Colon (tissue), 2 donors: ENCODE data around the gene ATF7.
"Not testable (repeated sequence)": the region's sequence is repeated elsewhere in the genome, so short reads cannot be mapped to it uniquely, and the experiment has no call there.

Experiments
- FAIRE-seq: peaks from 2 replicates; lab custom pipeline; 2012; peaks lifted over from hg19 to GRCh38; lab: Jason Lieb, UNC
- donor health status: control.
- donor health status: control.

Gene ATF7

GRCh38 chr12:53626702-53627169, 554 bp upstream of the ATF7 start:
- no peak for FAIRE-seq

DNA sequence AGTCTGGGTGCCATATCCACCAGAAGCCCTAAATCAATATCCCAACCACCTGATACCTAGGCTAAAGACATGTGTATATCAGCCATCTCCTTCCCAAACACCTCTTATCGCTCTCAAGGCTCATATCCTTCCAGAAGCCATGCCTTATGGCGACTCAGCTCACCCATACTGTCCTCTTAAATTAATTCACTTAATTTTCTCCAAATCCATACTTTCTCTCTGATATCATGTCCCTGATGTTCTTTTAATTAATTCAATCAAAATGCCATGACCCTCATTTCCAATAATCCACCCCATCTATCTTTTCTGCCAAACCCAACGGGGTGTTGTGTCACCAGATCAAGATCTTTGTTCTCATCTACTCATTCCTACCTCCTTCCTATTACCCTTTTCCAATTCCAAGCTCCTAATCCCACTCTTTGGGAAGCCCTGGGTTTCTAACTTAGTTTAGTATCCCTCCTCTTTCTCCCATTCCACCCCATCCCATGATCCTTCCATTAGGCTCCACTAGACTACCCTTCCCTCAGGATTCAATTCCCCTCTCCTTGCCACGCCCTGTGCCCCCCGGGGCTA, 723 bp downstream of the ATF7 start:
- FAIRE-seq, result no peak

GRCh38 chr12:53624956-53625355, 1.2 kb downstream of the ATF7 start:
- no peak for FAIRE-seq

- no peak for FAIRE-seq
Observed at GRCh38 chr12:53624458-53624857, 1.7 kb downstream of the ATF7 start.

- FAIRE-seq, result no peak
Observed at GRCh38 chr12:53623548-53624385, 2.4 kb downstream of the ATF7 start.

GRCh38 chr12:53622724-53623123, 3.5 kb downstream of the ATF7 start:
- no peak for FAIRE-seq

DNA sequence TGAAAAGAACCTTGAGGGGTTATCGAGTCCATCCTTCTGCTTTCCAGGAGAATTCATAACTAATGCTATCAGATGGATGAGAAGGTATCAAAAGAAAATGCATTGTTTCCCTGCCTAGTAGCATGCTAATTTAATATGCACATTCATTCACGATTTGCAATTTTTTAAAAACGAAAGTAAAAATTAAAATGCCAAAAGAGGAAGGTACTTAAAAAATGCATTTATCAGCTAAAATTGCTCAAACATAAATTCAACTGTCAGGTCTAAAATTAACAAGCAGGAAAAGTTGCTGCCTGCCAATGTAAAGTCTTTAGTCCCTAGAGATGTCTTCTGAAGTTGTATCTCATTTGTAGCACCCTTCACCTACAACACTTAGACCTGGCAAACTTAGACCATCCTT, 7.9 kb downstream of the ATF7 start:
- FAIRE-seq, result no peak

DNA sequence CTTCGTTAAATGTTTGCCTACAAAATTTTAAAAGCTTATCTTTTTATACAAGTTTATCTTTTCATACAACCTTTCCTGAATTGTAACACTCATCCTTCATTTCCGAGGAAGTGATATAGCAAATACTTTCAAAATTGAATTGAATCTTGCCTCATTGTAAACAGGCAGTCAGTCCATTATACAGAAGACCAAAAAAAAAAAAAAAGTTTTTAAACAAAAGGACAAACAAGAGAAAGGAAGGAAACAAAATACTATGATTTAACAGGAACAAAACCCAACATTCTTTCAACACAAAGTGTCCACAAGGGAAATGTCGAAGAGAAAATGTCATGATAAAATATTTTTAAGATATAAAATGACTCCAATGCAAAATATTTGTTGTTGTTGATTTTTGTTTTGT, 8.5 kb downstream of the ATF7 start:
- FAIRE-seq, result no peak

GRCh38 chr12:53616950-53617349, 9.2 kb downstream of the ATF7 start:
- FAIRE-seq, result no peak

GRCh38 chr12:53613821-53614220, 12.4 kb downstream of the ATF7 start:
- no peak for FAIRE-seq

- no peak for FAIRE-seq
Observed at GRCh38 chr12:53612978-53613377, 13.2 kb downstream of the ATF7 start.

DNA sequence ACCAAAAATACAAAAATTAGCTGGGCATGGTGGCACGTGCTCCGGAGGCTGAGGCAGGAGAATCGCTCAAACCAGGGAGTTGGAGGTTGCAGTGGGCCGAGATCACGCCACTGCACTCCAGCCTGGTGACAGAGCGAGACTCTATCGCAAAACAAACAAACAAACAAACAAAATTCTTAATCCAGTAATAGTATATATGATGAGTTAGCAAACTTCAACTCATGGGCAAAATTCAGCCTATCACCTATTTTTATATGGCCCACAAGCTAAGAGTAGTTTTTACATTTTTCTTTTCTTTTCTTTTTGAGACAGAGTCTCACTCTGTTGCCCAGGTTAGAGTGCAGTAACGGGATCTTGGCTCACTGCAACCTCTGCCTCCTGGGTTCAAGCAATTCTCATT, 14.9 kb downstream of the ATF7 start:
- FAIRE-seq, result no peak

GRCh38 chr12:53606688-53607087, 19.5 kb downstream of the ATF7 start:
- not testable (repeated sequence) for FAIRE-seq

GRCh38 chr12:53604581-53604980, 21.6 kb downstream of the ATF7 start:
- no peak for FAIRE-seq

GRCh38 chr12:53603804-53604203, 22.4 kb downstream of the ATF7 start:
- no peak for FAIRE-seq

- FAIRE-seq, result no peak
Observed at GRCh38 chr12:53603196-53603595, 23.0 kb downstream of the ATF7 start.

- no peak for FAIRE-seq
Observed at GRCh38 chr12:53602176-53602864, 23.9 kb downstream of the ATF7 start.

DNA sequence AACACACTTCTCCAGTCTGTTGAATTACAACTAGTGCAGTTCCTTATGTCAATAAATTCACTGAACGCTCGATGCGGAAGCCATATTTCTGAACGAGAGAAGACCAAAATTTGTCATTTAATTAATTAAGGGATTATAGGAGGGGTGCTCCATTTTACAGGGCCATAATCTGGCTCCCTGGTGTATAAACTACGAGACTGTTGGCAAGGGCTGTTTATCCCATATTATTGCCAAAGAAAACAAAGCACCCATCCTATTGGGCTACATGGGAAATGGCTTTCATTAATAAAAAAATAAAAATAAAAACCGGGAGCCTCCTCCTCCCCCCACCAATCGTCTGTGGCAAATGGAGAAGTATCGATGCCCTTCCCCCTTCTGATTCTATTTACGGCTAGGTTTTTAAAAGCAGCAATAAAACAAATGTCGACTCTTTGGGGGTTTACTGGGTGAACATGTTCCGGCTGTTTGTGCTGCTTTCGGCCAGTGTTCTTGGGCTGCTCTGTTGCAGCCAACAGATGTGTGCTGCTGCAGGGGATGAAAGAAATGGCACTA, 24.8 kb downstream of the ATF7 start:
- FAIRE-seq, result no peak

- FAIRE-seq, result no peak
Observed at GRCh38 chr12:53600490-53601295, 25.5 kb downstream of the ATF7 start.

- no peak for FAIRE-seq
Observed at GRCh38 chr12:53599579-53599978, 26.6 kb downstream of the ATF7 start.

DNA sequence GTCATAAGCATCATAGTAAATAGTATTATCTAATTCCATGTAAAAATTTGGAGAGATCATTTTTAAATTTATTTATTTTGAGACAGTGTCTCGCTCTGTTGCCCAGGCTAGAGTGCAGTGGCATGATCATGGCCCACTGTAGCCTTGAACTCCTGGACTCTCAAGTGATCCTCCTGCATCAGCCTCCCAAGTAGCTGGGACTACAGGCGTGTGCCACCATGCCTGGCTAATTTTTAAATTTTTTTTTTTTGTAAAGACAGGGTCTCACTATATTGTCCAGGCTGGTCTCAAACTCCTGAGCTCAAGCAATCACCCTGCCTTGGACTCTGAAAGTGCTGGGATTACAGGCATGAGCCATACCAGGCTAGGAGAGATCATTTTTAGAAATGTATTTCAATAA, 27.2 kb downstream of the ATF7 start:
- not testable (repeated sequence) for FAIRE-seq

GRCh38 chr12:53596920-53597363, 29.2 kb downstream of the ATF7 start:
- no peak for FAIRE-seq
